HG02571 (cell line): ENCODE data around the gene CACNA2D2.

Experiments
- ATAC-seq: cut with Tn5 transposase; IDR thresholded peaks from one replicate; pipeline ENCODE4 v1.9.1; 2021; ENCODE audit warnings: mild to moderate bottlenecking, moderate library complexity; ENCODE audit not compliant: unreplicated experiment

CACNA2D2 gene

DNA sequence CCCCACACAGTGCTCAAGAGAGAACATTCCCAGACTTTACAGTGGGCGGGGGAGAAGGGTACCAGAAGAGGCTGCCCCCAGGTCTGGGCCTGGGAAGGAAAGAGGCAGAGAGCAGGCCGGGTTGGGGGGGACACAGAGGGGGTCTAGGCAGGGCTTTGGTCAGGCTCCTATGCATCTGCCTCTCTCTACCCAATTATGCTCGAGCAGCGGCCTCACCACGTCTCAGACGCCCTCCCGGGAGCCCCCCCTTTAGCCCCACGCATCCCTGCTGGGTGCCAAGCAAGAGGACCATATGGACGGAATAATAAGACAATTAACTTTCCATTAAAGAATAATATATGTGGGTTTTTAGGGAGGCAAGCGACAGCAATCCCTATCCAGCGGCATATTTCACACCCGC, 32.8 kb downstream of the CACNA2D2 start:
- no peak for ATAC-seq

DNA sequence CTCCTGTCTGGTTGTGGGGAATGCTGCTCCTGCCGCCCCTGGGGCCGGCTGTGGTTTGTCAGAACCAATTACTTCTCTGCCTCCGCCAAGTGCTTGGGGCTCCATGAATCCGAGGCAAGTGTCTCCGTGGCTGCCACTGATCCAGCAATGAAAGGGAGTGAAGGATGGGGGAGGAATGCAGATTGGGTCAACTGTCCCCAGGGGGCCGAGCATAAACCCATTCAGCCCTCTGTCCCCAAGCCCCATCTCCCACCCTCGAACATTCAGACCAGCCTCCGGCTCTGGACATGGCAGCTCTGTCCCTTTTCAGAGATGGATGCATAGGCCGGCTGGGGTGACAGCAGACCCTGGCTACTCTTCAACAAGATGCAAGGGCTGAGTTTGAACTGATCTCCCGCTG, 35.5 kb downstream of the CACNA2D2 start:
- ATAC-seq, result no peak

DNA sequence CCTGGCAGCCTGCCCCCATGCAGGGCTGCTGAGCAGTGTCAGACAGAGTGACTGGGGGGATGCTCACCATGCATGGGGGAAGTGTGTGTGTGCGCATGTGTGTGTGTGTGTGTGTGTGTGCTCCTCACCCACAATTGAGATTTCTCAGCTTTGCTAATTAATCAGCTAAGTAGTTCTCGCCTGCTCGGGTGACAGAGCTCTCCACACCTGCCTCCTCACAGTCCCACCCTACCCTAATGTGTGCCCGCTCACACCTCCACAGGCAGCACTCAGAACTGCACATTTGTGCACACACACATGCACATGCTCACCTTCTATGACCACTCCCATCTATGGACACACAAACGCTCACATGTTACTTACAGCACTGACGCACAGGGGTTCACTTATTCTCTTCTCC, 37.3 kb downstream of the CACNA2D2 start:
- ATAC-seq, result no peak

DNA sequence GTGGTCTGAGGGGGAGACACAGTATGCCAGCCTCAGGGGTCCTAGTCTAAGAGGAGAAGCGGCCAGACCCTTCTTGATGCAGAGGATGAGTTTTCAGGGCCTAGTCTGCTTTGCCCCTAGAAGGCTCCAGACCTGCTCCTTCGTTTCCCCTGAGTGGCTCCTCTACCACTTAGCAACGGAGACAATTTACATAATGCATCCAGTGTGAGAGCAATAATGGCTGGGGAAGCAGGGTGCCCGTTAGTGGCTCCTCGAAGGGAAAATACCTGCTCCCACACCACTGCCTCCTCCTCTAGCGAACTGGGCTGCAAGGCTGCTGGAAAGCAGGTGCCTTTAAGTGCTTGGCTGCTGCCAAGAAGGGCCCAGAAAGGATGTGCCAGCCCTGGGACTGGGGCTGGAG, 38.9 kb downstream of the CACNA2D2 start:
- no peak for ATAC-seq

DNA sequence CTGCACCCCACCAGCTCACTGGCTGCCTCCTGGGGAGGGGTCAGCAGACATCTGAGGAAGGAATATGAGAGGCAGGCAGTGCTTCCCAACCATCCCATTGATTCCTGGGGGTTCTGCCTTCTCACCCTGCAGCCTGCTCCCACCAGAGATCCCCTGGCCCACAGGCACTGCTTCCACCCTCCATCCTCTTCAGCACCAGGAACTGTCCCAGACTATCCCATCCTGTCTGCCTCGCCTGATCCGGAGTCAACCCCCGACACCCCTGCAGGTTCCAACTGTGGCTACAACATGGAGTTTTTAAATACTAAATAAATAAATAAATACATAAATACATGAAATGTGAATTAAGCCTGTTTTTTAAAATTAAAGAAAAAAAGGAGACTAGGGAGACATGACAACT, 43.6 kb downstream of the CACNA2D2 start:
- no peak for ATAC-seq

DNA sequence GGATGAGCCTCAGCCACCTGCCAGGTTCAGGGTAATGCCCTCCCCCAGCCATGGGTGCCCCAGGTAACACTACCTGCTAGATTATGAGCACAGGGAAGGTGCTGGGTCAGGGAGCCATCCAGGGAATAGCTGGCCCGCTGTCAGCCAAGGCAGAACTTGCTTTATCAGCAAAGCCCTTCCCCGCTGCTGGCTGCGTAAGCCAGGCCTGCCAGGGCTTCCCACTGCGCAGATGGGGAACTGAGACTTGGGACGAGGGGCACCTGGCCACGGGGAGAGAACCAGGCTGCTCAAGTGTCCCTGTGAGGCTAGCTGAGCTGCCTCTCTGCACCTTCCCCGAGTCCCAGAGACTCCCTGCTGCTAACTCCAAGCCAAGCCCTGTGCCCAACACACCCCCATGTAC, 45.4 kb downstream of the CACNA2D2 start:
- no peak for ATAC-seq

DNA sequence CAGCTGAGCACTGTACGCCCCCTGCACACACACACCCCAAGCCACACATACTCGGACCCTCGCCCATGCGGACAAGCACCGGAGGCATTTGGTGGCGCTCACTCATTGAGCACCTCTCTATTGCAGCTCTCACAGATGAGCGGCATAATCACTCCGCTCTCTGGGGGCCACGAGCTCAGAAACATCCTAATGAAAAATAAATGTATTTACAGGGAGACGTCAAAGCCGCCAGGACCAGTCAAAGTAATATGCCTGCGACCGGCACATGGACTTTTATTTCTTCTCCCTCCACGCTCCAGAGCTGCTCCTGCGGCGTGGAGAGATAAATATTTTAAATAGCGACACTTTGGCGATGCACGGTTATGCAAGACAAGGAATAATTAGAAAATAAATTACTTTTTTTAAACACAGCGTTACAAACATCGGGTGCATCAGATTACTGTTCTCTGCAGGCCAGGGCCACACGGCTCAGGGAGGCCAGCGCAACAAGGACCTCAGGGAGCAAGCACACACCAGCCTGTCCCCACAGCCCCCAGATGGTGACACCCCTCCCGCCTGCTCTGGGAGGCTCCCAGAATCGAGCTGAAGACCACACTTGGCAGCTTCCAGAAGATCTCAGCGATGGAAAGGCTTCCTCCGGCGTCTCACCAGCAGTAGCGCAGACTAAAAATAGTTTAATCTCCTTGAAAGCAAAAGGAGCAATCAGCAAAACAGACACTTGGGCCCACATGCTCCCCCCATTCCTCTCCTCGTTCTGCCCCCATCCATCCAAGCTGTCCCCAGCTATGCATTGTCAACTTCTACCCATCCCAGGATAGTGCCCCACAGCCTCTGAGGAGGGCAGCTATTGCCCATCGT, 48.0 kb downstream of the CACNA2D2 start:
- ATAC-seq, result no peak

DNA sequence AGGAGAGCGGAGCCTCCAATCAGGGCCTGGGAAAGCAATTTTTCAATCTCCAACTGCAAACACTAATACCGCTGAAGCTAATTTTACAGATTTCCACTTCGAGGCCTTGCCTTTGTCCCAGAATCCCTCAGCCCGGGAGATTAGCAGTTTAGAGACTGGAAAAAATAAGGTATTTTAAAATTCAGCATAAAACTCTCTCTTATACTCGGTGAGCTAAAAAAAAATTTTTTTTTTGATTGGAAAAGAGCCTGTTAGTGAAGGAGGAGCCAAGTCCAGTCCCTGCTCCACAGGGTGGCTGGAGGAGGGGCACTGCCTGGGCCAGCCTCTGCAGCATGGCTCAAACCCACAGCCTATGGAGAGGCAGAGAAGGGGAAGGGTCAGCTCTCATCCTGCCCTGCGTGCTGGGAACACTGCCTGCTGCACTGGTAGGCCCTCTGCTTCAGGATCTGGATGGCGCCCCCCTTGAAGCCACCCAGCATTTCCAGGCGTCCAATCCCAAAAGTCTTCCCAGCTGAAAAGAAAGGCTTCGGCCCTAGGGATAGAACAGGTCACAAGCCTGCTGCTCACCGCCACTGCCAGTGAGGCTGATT, 48.9 kb downstream of the CACNA2D2 start:
- no peak for ATAC-seq

DNA sequence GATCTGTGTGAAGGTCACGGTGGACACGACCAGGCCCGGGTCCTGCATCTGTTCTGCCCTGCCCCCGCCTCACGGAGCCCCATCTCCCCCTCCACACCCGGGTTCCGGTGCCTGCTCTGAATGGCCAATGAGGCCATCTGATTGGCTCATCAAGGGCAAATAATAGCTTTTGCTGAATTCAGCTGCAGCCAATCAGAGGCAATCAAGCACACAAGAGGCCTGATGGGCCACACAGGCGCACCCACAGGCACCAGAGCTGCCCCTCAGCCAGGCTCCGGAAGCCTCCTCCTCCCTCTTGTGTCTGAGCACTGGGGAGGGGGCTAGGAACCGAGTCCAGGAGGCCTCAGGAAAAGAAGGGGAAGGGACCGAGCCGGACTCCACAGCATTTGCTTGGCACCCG, 49.5 kb downstream of the CACNA2D2 start:
- no peak for ATAC-seq

DNA sequence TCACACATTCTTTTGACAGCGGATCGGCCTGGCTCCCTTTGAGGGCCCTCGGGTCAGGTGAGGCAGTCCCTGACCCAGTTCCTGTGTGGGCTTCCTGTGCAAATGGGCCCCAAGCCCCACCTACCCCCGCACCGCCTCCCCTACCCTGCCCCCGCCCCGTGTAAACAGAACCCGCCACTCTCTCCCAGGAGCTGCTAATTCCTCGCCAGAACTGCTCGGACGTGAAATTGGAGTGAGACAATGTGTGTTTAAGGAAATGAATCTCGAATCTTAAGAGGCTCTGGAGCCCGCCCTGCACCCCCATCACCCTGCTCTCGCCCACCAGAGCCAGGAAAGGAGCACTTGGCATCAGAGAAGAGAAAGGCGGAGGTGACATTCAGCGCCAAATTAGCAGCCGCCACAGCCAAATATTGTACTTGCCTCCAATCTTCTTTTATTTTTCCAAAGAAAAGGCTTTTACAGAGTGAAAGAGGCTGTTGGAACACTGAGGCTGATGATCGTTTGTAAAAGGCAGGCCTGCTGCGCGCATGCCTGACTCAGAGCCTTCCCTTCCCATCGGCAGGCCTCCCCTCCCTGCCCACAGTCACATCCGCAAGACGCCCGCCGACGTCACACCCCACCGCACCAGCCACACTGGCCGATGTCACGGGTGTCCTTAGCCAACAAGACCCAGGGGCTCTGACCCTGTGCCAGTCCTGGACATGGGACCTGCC, 53.1 kb downstream of the CACNA2D2 start:
- no peak for ATAC-seq

DNA sequence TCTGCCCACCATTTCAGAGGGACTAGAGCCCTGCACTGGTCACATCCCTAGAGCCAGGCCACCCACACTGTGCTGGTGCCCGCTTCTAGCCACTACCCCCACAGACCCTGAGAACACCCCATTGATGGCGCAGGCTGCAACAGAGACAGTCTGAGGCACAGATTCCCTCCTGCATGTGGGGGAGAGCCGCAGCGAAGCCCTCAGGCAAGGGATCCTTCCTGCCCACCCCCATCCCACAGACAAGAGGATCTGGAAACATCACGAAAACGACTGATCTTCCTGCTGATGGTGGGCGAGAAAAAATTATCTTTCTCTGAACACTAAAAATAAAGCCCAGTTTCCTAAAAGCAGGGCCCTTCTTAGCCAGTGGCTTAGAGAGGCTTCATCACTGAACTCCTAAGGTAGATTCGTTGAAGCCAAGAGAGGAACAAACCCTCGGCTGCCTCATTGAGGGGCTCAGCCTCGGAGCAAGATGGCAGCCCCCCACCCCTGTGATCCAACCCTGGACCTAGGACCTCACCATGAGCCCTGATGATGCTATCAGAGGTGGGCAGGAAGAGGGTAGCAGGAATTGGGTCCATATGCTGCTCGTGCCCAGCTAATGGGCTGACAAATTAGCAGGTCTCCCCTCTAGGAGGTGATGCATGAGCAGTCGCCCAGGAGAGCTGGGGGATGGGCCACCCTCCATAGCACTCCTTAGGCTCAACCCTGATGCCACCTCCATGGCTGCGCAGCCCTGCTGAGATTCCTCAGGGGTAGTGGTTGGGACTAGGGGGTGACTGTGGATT, 54.5 kb downstream of the CACNA2D2 start:
- ATAC-seq, result no peak

DNA sequence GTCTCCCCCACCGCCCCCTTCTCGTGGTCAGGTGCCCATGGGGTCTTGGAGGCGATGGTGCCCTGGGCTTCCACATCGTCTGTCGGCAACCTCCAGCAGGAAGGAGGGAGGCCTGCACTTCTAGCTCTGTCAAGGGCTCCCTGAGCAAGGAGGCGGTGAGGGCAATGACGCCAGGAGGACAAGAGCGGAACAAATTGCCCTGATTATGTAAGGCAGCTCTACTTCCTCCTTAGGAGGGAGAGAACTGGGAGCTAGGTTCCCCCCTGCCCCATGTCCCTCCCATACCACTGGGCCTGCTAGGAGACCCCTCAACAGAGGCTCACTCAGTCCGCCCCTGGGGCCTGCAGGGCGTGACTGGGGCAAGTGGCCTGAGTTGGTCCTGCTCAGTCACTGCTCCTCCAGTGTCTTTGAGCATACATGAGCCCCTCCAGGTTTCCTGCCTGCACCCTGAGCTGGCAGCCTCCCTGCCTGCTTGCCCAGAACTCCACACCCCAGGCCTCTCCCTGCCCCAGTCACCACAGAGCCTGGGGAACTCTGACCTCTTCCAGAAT, 56.1 kb downstream of the CACNA2D2 start:
- no peak for ATAC-seq

DNA sequence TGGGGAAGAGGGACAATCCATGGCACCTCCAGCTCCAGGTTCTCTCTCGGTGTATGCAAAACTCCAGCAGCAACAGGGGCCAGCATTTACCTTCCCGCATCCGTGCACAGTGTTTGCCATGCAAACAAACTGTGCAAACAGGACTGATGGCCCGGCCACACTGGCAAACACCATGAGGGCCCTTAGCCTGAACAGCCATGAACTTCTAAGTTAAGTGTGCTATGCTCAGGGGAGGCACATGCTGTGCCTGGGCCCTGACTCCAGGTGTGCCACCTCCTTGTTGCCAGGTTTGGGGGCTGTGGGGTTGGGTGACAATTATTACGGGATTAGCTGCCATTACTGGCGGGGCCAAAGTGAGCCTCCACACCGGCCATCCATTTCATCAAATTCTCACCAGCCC, 57.5 kb downstream of the CACNA2D2 start:
- no peak for ATAC-seq

DNA sequence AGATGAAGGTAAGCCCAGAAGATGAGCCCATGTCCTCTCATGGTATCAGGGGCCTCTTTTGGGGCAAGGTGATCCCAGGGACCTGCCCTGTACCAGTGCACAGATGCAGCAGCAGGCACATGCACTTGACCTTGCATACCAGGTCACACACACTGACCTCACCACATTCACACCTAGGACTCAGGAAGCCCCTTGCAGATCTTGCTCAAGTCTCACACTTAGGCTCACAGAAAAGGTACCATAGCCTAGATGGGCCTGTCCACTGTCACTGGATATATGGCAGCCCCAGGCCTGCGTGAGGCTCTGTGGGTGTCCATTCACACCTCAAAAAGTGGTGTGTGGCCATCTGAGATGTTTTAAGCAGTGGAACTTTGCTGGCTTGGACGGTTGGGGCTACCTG, 58.7 kb downstream of the CACNA2D2 start:
- ATAC-seq, result no peak

DNA sequence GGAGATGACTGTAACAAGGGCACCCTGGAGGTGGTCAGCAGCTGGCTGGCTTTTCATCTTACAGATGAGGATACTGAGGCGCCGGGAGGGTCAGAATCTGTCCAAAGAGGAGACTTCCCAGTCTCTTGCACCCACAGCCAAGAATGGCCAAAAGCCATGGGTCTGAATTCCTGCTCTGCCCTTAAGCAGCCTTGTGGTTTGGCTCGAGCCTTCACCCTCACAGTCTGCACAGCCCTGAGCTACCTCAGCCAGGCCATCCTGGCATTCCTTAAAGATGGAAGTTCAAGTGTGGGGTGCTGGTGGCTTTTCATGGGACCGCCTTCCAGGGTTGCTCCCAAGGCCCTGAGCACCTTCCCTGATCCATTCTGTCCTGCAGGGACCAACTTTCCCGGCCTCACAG, 59.2 kb downstream of the CACNA2D2 start:
- ATAC-seq, result no peak

DNA sequence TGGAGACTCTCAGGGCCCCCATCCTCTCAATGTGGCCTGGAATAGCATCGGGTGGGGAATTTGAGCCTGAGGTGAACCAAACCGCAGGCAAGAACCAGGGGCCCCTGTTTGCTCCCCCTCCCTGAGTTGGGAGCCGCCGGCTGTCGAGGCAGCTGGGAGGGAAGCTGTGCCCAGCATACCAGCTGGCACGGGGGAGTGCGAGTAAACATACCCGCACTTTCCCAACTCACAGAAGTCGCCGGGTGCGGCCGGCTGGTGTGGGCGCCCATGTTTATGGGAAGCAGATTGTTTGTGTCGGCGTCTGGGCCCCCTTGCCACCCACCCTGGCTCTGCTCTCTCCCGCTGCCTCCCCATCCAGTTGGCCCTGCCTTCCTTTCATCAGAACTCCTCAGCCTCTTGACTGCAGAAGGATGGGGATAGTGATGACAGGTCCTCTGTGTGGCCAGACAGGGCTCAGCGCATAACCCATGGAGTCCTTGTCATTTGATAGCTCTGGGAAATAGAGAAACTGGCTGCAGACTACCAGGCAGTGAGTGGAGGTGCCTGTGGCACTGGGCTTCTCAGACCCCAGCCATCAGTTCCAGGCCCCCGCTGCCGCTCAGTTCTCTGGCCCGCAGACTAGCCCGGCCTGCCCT, 60.4 kb downstream of the CACNA2D2 start:
- no peak for ATAC-seq

DNA sequence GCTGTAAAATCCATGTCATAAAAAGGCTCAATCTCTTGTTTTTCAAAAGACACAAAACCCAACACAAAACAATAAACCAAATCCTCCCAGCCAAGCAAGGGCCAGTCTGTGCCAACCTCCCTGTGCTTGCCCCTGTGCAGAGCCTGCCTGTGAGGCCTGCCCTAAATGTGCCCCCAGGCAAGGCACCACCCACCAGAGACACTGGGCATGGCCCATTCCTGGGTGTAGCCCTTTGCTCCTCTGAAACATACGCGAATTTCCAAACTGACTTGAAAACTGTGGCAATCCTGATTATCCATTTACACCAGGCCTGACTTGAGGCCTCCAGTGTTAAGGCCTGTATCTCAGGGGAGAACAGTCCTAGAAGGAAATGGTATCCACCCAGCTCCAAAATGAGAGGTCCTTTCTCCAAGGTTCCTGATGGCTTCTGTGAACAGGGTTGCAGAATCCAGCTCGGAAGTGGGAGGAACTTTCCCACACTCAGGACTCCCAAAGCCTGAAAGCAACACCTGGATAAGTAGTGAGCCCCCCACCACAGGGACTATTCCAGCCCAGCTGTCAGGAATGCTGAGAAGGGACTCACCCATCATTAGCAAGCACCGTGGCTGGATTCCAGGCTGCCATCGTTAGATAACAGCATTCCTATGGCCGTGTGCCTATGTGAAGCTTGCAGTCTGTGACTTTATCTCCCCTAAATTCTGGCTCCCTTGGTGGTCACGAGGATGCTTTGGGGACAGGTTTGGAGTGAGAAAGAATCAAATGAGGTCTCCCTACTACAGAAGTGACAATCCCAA, 61.8 kb downstream of the CACNA2D2 start:
- ATAC-seq, result no peak

DNA sequence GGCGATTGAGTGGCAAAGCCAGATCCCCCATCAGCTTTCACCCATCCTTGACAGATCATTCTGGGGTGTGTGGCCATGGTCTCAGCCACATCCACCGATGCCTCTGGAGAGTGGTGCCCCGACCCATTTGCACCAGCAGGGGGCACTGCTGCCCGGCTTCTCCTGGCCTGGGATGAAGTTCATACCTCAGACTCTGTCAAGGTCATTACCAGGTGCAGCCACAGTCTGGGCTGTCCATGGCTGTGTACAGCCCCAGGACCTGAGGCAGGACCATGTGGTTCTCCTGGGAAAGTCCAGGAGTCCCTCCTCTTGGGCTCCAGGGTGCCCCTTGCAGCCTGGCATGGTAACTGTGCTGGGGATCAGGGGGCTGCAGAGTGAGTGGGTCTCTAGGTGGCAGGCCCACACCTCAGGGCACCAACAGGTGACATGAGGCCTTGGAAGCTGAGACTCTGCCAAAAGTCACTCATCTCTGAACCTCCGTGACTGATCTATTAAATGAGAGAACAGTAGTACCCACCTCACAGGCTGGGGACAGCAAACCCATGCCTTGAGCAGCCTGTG, 67.2 kb downstream of the CACNA2D2 start:
- no peak for ATAC-seq

DNA sequence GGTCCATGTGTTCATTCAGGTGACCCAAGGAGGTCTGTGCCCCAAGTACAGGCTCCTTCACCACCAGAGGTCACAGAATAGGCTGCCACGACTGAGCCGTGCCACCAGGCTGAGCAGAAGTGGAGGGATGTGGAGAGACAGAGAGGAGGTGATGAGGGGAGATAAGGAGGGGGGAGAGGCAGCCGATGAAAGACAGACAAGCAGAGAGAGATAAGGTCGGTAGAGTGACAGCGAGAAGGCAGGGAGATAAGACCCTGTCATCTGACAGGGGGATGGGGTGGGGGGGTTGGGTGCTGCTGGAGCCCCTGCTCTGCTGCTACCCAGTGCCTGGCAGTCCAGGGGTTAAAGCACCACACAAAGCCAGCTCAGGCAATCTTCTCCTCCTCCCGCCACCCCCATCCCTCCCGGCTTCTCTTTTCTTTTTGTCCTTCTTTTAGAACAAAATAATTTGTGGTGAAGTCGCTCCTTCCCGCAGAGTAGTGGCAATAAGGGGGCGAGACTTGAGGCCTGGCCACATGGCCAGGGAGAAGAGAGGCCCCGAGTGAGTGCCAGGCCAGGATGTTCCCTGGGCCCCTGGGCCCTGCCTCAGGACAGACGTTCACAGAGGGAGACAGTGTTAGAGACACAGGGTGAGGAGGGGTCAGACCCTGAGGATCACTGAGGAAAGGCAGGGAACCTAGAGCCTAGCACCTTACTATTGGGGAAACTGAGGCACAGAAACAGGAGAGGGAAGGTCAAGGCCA, 67.9 kb downstream of the CACNA2D2 start:
- no peak for ATAC-seq
